B cell (primary cell): ENCODE measurements around the gene KIF7. TPM values are rescaled to one million over a fixed set of nuclear protein-coding genes. Genes with fewer than 3 reads are reported as not detected.

Experiments
- ATAC-seq: fragments of 200-7000 bp; cut with Tn5 transposase; one replicate; pipeline ENCODE4 v1.10.0; 2021; ENCODE audit warnings: low read depth, mild to moderate bottlenecking, moderate number of reproducible peaks, moderate library complexity
- CTCF ChIA-PET: fragments of 350-600 bp; sonication (Branson Sonifier 250); formaldehyde crosslinking; loops from one replicate; lab custom pipeline; 2021; ENCODE audit warnings: antibody characterized with exemption, inconsistent platforms; lab: Charles Lee
- POLR2A ChIA-PET: fragments of 350-600 bp; sonication (Branson Sonifier 250); formaldehyde crosslinking; loops from one replicate; lab custom pipeline; 2021; ENCODE audit warnings: antibody characterized with exemption; lab: Charles Lee
- DNase-seq: peaks from one replicate; pipeline ENCODE4 v3.0.0; 2013
- H2AFZ ChIP-seq: 2 replicates; pipeline ENCODE4 v1.6.1; 2012; ENCODE audit warnings: mild to moderate bottlenecking, low read depth, low read length; ENCODE audit not compliant: insufficient read depth, poor library complexity, severe bottlenecking
- H3K27ac ChIP-seq, 2 donors: 1 replicate in 1 of 2; 2 replicates in 1 of 2; pipeline ENCODE4 v1.5.1; 2012 to 2013; ENCODE audit warnings: low read length in 2 of 2, mild to moderate bottlenecking in 2 of 2, moderate library complexity in 1 of 2
- H3K27me3 ChIP-seq, 4 experiments: fragments of 200-600 bp in 1 of 4; sonication (generic) in 1 of 4; replicated peaks in 1 of 4; 1 replicate in 2 of 4; 2 replicates in 2 of 4; pipeline versions ENCODE4 v1.6.1 to v1.7.0; 2013 to 2016; ENCODE audit warnings: low read length in 3 of 4, mild to moderate bottlenecking in 2 of 4, mixed read lengths in 1 of 4, moderate library complexity in 1 of 4; ENCODE audit not compliant: insufficient read depth in 4 of 4, control insufficient read depth in 3 of 4; ENCODE audit errors: control extremely low read depth in 1 of 4
- H3K36me3 ChIP-seq, 2 experiments: replicated peaks in 1 of 2; 1 replicate in 1 of 2; 2 replicates in 1 of 2; pipeline versions ENCODE4 v1.6.1 to v1.7.1; 2013; ENCODE audit warnings: low read length in 1 of 2; ENCODE audit not compliant: insufficient read depth in 2 of 2, control insufficient read depth in 1 of 2; ENCODE audit errors: control extremely low read depth in 1 of 2, extremely low read depth in 1 of 2
- H3K4me1 ChIP-seq, 2 donors: fragments of 200-600 bp in 1 of 2; sonication (generic) in 1 of 2; 1 replicate in 1 of 2; 2 replicates in 1 of 2; pipeline versions ENCODE4 v1.5.1 to v1.6.1; 2013 to 2017; ENCODE audit warnings: low read length in 2 of 2; ENCODE audit not compliant: control insufficient read depth in 2 of 2, insufficient read depth in 2 of 2
- H3K4me2 ChIP-seq: replicated peaks from 2 replicates; pipeline ENCODE3; 2012; ENCODE audit warnings: mild to moderate bottlenecking, low read depth, low read length; ENCODE audit not compliant: poor library complexity, severe bottlenecking
- H3K4me3 ChIP-seq, 5 experiments: fragments of 200-600 bp in 1 of 5; sonication (generic) in 1 of 5; 1 replicate in 3 of 5; 2 replicates in 2 of 5; pipeline versions ENCODE4 v1.5.1 to v1.7.0; 2011 to 2016; ENCODE audit warnings: low read length in 4 of 5, mild to moderate bottlenecking in 4 of 5, low read depth in 2 of 5, control low read depth in 1 of 5, moderate library complexity in 1 of 5; ENCODE audit not compliant: insufficient read depth in 1 of 5; ENCODE audit errors: control extremely low read depth in 1 of 5, extremely low read depth in 1 of 5
- H3K79me2 ChIP-seq: fragments of 200-600 bp; sonication (generic); one replicate; pipeline ENCODE4 v1.6.0; 2016; ENCODE audit warnings: low read length; ENCODE audit not compliant: control insufficient read depth, insufficient read depth
- H3K9ac ChIP-seq: fragments of 200-600 bp; sonication (generic); 2 replicates; pipeline ENCODE4 v1.6.1; 2017; ENCODE audit warnings: mild to moderate bottlenecking, low read length, moderate library complexity
- H3K9me3 ChIP-seq, 3 donors: one replicate each; pipeline versions ENCODE4 v1.6.1 to v1.7.1; 2013; ENCODE audit warnings: low read length in 2 of 3; ENCODE audit not compliant: control insufficient read depth in 2 of 3, insufficient read depth in 1 of 3; ENCODE audit errors: control extremely low read depth in 1 of 3
- H4K20me1 ChIP-seq: 2 replicates; pipeline ENCODE4 v1.6.0; 2012; ENCODE audit warnings: mild to moderate bottlenecking, low read length; ENCODE audit not compliant: insufficient read depth, control insufficient read depth, poor library complexity, severe bottlenecking
- H3K27ac Mint-ChIP-seq: one replicate; pipeline ENCODE4 v1.8.0; 2021; ENCODE audit warnings: mixed read lengths
- H3K27me3 Mint-ChIP-seq: one replicate; pipeline ENCODE4 v1.8.0; 2021; ENCODE audit warnings: mixed read lengths
- H3K4me1 Mint-ChIP-seq: one replicate; pipeline ENCODE4 v1.8.0; 2021; ENCODE audit warnings: mixed read lengths
- H3K4me3 Mint-ChIP-seq: one replicate; pipeline ENCODE4 v1.8.0; 2021; ENCODE audit warnings: mixed read lengths
- H3K9me3 Mint-ChIP-seq: one replicate; pipeline ENCODE4 v1.8.0; 2022; ENCODE audit warnings: mixed read lengths; ENCODE audit not compliant: insufficient read depth
- EZH2 ChIP-seq: IDR thresholded peaks from 2 replicates; pipeline ENCODE4 v1.6.1; 2012; ENCODE audit warnings: borderline replicate concordance, low read depth, mild to moderate bottlenecking, moderate library complexity, low read length; ENCODE audit not compliant: insufficient read depth, poor library complexity, severe bottlenecking
- WGBS: methylation state at CpG from one replicate; pipeline ENCODE4 v1.1.5; 2013; ENCODE audit warnings: missing lambda C conversion rate; ENCODE audit not compliant: insufficient coverage; 5-methylcytosine and 5-hydroxymethylcytosine counted together
- intact Hi-C: fragments of 100-400 bp; cut with micrococcal nuclease; formaldehyde crosslinking; loops from one replicate; pipeline ENCODE4 v1.10.0; 2022
- polyA plus RNA-seq: library from polyadenylated mRNA; depleted of rRNA; stranded (reverse); fragments of >200 nt; gene quantifications from 2 replicates; pipeline ENCODE4 v1.2.3, GENCODE V29; 2012
- total RNA-seq, 2 donors: library from RNA; stranded (reverse); fragments of 120-200 nt in 1 of 2; gene quantifications; 1 replicate in 1 of 2; 2 replicates in 1 of 2; pipeline versions ENCODE4 v1.2.3 to v1.2.4, GENCODE V29; 2013 to 2022
- TF ChIP-seq, protein P1 (sequence below): fragments of 200-600 bp; IDR thresholded peaks from one replicate; pipeline ENCODE4 v1.8.0; 2022; ENCODE audit warnings: antibody characterized with exemption, mild to moderate bottlenecking

Gene KIF7
- total and polyA plus RNA-seq, 2 donors (not counting 1 experiment from before 2014, with no cell fraction given): not detected

DNA sequence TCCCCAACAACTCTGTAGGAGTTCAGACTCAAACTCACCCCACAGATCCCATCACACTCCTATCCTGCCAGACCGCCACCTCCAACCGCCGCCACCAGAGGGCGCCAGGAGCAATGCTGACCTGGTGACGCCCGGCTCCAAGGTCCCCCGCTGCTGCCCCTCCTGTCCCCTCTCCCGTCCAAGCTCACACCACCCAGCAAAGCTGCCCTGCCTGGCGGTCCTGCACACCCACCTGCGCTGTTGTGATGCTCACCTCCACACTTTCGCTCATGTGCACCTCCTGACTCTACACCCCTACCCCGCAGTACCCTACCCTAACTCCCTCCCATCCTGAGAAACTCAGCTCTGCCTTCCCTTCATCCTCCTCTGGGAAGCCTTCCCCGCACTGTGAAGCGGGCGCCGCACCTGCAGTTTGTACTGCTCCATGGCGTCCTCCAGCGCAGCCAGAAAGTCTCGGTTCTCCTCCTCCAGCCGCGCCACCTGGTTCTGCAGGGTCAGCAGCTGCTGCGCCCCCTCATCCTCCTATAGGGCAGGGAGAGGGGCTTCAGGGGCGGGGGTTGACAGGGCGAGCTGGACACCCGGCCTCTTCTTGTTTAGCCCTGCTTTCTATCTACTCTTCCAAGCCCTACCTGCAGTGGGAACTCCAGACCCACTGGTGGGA, 7.9 kb downstream of the KIF7 start:
- no peaks in the 10 kb centered on the region for H3K9me3 Mint-ChIP-seq
- peaks cover 2% of the 10 kb centered on the region for H3K4me1 Mint-ChIP-seq
- Histone ChIP-seq H4K20me1 (no peaks in the 10 kb centered on the region), H3K27ac (no peak overlapping the region), H2AFZ (no peak overlapping the region), H3K9ac (no peak overlapping the region), H3K9me3 (peaks cover 0 to 15% (median 0%) of the 10 kb centered on the region in 3 donors), H3K79me2 (no peaks in the 10 kb centered on the region), H3K27me3 (peaks cover 0 to 3% (median 0%) of the 10 kb centered on the region in 4 experiments), H3K4me1 (no peaks in the 10 kb centered on the region), H3K4me2 (no peak overlapping the region), H3K4me3 (no peak overlapping the region), H3K36me3 (no peaks in the 10 kb centered on the region)
- ChIA-PET POLR2A (no interaction called here), CTCF (interaction anchor here (1.1 to 1.2 kb wide), 2 partner anchors 20 to 440 kb away, joined by 3 read pairs; no protein-coding TSS in a partner anchor)
- H3K4me3 Mint-ChIP-seq: no peak overlapping the region
- intact Hi-C loops: no loop called here
- ATAC-seq: no peak
- no peaks in the 10 kb centered on the region for H3K27me3 Mint-ChIP-seq
- DNase-seq: peak; percentile 53
- no peak overlapping the region for H3K27ac Mint-ChIP-seq
- WGBS: 53% methylated on average over 21 of the region's 25 CpGs
- TF ChIP-seq EZH2: no peak
- TF ChIP-seq, protein P1, sequence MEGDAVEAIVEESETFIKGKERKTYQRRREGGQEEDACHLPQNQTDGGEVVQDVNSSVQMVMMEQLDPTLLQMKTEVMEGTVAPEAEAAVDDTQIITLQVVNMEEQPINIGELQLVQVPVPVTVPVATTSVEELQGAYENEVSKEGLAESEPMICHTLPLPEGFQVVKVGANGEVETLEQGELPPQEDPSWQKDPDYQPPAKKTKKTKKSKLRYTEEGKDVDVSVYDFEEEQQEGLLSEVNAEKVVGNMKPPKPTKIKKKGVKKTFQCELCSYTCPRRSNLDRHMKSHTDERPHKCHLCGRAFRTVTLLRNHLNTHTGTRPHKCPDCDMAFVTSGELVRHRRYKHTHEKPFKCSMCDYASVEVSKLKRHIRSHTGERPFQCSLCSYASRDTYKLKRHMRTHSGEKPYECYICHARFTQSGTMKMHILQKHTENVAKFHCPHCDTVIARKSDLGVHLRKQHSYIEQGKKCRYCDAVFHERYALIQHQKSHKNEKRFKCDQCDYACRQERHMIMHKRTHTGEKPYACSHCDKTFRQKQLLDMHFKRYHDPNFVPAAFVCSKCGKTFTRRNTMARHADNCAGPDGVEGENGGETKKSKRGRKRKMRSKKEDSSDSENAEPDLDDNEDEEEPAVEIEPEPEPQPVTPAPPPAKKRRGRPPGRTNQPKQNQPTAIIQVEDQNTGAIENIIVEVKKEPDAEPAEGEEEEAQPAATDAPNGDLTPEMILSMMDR: peak; percentile 70

DNA sequence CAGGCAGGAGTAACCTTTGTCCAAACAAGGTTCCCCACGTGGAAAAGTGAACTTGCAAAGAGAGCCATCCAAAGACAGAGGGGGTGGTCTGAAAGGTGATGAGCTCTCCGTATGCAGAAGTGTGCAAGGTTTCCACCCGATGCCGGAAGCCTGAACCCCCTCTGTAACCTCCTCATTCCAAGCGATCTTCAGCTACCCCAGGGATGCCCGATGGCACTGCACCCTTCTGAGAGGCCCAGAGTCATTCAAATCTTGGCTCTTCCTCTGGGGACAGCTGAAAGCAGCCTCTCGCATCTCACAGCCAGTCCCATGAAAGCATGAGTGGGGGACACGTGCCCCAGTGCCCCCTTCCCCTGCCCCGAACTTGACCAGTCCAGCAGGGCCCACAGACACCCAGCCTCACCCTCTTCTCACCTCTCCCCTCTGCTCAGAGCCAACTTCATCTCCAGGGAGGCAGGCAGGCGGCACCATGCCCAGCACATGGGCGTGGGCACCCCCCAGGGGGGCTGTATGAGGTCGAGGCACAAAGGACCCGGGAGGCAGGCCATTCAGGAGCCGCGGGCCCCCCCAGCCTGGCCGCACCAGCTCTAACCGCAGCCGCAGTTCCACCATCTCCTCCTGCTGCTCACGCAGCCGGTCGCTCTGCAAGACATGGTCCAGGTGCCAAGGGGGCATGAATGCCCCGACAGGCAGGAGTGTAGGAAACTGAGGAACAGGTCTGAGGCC, 8.7 kb downstream of the KIF7 start:
- Histone ChIP-seq H3K9me3 (peaks cover 0 to 15% (median 0%) of the 10 kb centered on the region in 3 donors), H3K27ac (no peak overlapping the region), H3K9ac (no peak overlapping the region), H3K79me2 (no peaks in the 10 kb centered on the region), H3K4me3 (no peak overlapping the region), H2AFZ (no peak overlapping the region), H4K20me1 (no peaks in the 10 kb centered on the region), H3K36me3 (no peaks in the 10 kb centered on the region), H3K27me3 (peaks cover 0 to 3% (median 0%) of the 10 kb centered on the region in 4 experiments), H3K4me1 (no peaks in the 10 kb centered on the region), H3K4me2 (no peak overlapping the region)
- no peak overlapping the region for H3K27ac Mint-ChIP-seq
- ATAC-seq: no peak
- TF ChIP-seq, protein P1: no peak
- TF ChIP-seq EZH2: no peak
- ChIA-PET POLR2A (no interaction called here), CTCF (interaction anchor here (1.1 kb wide), 1 partner anchor 20 kb away, joined by 3 read pairs; no protein-coding TSS in a partner anchor)
- peaks cover 2% of the 10 kb centered on the region for H3K4me1 Mint-ChIP-seq
- intact Hi-C loops: no loop called here
- H3K4me3 Mint-ChIP-seq: no peak overlapping the region
- 90% methylated on average over 19 of the region's 22 CpGs for WGBS
- no peak for DNase-seq
- no peaks in the 10 kb centered on the region for H3K9me3 Mint-ChIP-seq
- no peaks in the 10 kb centered on the region for H3K27me3 Mint-ChIP-seq
